OCI-LY1 (cell line): Measurements from ENCODE around the gene OR5K2.

Source experiments
- H2AFZ ChIP-seq: fragments of 200-600 bp; sonication (generic), shearing (Covaris generic); 2 replicates; pipeline ENCODE4 v1.6.0; 2014; ENCODE audit warnings: antibody characterized with exemption, mild to moderate bottlenecking, low read length
- H3F3A ChIP-seq: fragments of 200-600 bp; sonication (generic), shearing (Covaris generic); 2 replicates; pipeline ENCODE4 v1.6.0; 2014; ENCODE audit warnings: mild to moderate bottlenecking, antibody characterized with exemption, low read length, moderate library complexity; ENCODE audit not compliant: insufficient read depth
- H3K27ac ChIP-seq: fragments of 200-600 bp; sonication (generic); 2 replicates; pipeline ENCODE4 v1.5.1; 2014; ENCODE audit warnings: low read length, mixed run types, mild to moderate bottlenecking, low read depth; ENCODE audit not compliant: poor library complexity, severe bottlenecking
- H3K27me3 ChIP-seq: fragments of 200-600 bp; sonication (generic); 2 replicates; pipeline ENCODE4 v1.6.0; 2014; ENCODE audit warnings: antibody characterized with exemption, mild to moderate bottlenecking, low read length, moderate library complexity; ENCODE audit not compliant: insufficient read depth
- H3K36me3 ChIP-seq: fragments of 200-600 bp; sonication (generic); 2 replicates; pipeline ENCODE4 v1.6.1; 2014; ENCODE audit warnings: mild to moderate bottlenecking, antibody characterized with exemption, low read length, moderate library complexity, mixed read lengths; ENCODE audit not compliant: insufficient read depth
- H3K4me1 ChIP-seq: fragments of 200-600 bp; sonication (generic); 2 replicates; pipeline ENCODE4 v1.5.1; 2014; ENCODE audit warnings: mild to moderate bottlenecking, low read length, moderate library complexity; ENCODE audit not compliant: insufficient read depth, severe bottlenecking
- H3K4me2 ChIP-seq: fragments of 200-600 bp; sonication (generic), shearing (Covaris generic); 2 replicates; pipeline ENCODE4 v1.6.1; 2014; ENCODE audit warnings: low read length
- H3K4me3 ChIP-seq: fragments of 200-600 bp; sonication (generic); 2 replicates; pipeline ENCODE4 v1.5.1; 2014; ENCODE audit warnings: low read length, low read depth, mild to moderate bottlenecking, mixed read lengths; ENCODE audit not compliant: poor library complexity, severe bottlenecking
- H3K79me2 ChIP-seq: fragments of 200-600 bp; shearing (Covaris generic); 2 replicates; pipeline ENCODE4 v1.6.1; 2016; ENCODE audit warnings: mixed run types, low read length, mixed read lengths; ENCODE audit not compliant: insufficient read depth
- H3K9ac ChIP-seq: fragments of 200-600 bp; sonication (generic), shearing (Covaris generic); 2 replicates; pipeline ENCODE4 v1.6.1; 2014; ENCODE audit warnings: mild to moderate bottlenecking, low read length, mixed read lengths
- H3K9me2 ChIP-seq: fragments of 200-600 bp; sonication (generic), shearing (Covaris generic); 2 replicates; pipeline ENCODE4 v1.6.1; 2014; ENCODE audit warnings: low read depth, mild to moderate bottlenecking, low read length, mixed read lengths
- H3K9me3 ChIP-seq: fragments of 200-600 bp; shearing (Covaris generic); 2 replicates; pipeline ENCODE4 v1.6.1; 2014; ENCODE audit warnings: low read length, mixed read lengths
- H4K20me1 ChIP-seq: fragments of 200-600 bp; sonication (generic), shearing (Covaris generic); 2 replicates; pipeline ENCODE4 v1.6.0; 2016; ENCODE audit warnings: mild to moderate bottlenecking, low read length; ENCODE audit not compliant: insufficient read depth
- CTCF ChIP-seq: fragments of 200-600 bp; sonication (generic), shearing (Covaris generic); IDR thresholded peaks from 2 replicates; pipeline ENCODE4 v1.5.1; 2017; ENCODE audit warnings: mild to moderate bottlenecking, antibody characterized with exemption, low read length, moderate library complexity, mixed read lengths
- EZH2 ChIP-seq: fragments of 200-600 bp; sonication (generic), shearing (Covaris generic); IDR thresholded peaks from 2 replicates; pipeline ENCODE4 v1.8.0; 2017; ENCODE audit warnings: borderline replicate concordance, mixed run types, mild to moderate bottlenecking, antibody characterized with exemption, low read length, moderate library complexity, mixed read lengths

Gene OR5K2

GRCh38 chr3:98534168-98534567 is 36.7 kb downstream of the OR5K2 start:
- H3K4me2 ChIP-seq = no peak overlapping the region
- H3K4me1 ChIP-seq = peaks cover 48% of the 10 kb centered on the region
- no peak for TF ChIP-seq EZH2
- TF ChIP-seq CTCF = no peak

DNA sequence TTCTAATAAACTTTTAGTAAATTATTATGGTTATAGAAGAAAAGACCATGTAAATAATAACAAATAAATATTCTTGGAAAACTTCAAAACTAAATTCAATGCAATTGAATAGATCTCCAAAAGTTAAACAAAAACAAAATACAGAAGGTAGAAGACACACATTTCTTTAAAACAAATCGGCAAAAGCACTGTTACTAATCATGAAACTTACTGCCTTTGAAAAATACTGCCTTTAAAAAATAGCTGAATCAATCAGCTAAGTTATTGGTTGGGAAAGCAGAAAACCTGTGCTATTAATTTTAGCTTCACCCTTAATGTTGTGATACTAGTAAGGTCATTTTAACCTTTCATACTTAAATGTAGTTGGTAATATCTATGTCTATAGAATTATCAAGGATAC is 37.3 kb downstream of the OR5K2 start:
- Histone ChIP-seq H3K4me3 (no peak overlapping the region), H3F3A (no peaks in the 10 kb centered on the region), H3K4me2 (no peak overlapping the region), H2AFZ (no peak overlapping the region), H3K27me3 (no peaks in the 10 kb centered on the region), H3K36me3 (no peaks in the 10 kb centered on the region), H3K9ac (no peak overlapping the region), H3K4me1 (peaks cover 46% of the 10 kb centered on the region), H3K79me2 (no peaks in the 10 kb centered on the region), H3K9me3 (no peaks in the 10 kb centered on the region), H4K20me1 (no peaks in the 10 kb centered on the region), H3K27ac (no peak overlapping the region), H3K9me2 (no peaks in the 10 kb centered on the region)
- TF ChIP-seq CTCF (no peak), EZH2 (no peak)

More at GRCh38 chr3:98534168-98534567, 36.7 kb downstream of the OR5K2 start:
- Histone ChIP-seq H3K27ac (no peak overlapping the region), H3K9me2 (no peaks in the 10 kb centered on the region), H3K9me3 (no peaks in the 10 kb centered on the region), H3F3A (no peaks in the 10 kb centered on the region), H3K36me3 (no peaks in the 10 kb centered on the region), H3K9ac (no peak overlapping the region), H3K4me3 (no peak overlapping the region), H3K79me2 (no peaks in the 10 kb centered on the region), H4K20me1 (no peaks in the 10 kb centered on the region), H3K27me3 (no peaks in the 10 kb centered on the region), H2AFZ (no peak overlapping the region)

- no peaks in the 10 kb centered on the region for H3K79me2 ChIP-seq
- peak overlapping the region; percentile 52 for H3K4me2 ChIP-seq
- peak overlapping the region; percentile 26 for H3K4me3 ChIP-seq
- peaks cover 38% of the 10 kb centered on the region for H3K4me1 ChIP-seq
- 0 out of 2 replicates have a peak overlapping the region, but pooled peaks have one; percentile 51 for H2AFZ ChIP-seq
- H3K36me3 ChIP-seq = no peaks in the 10 kb centered on the region
- H3K9me3 ChIP-seq = no peaks in the 10 kb centered on the region
- TF ChIP-seq EZH2 (no peak), CTCF (no peak)
- H3K27ac ChIP-seq = peak overlapping the region; percentile 72
- H3K9ac ChIP-seq = peak overlapping the region; percentile 14; the same call in 1 of the 2 replicates
- H3K9me2 ChIP-seq = no peaks in the 10 kb centered on the region
- H4K20me1 ChIP-seq = no peaks in the 10 kb centered on the region
- no peaks in the 10 kb centered on the region for H3F3A ChIP-seq
- H3K27me3 ChIP-seq = no peaks in the 10 kb centered on the region
These were observed 39.1 kb downstream of the OR5K2 start for GRCh38 chr3:98536456-98537017.
